NCI-H82 (cell line): ENCODE data around the gene YWHAG.
A peak's percentile ranks its signal among the peaks of the same experiment; 100 is the strongest.
"Not testable (repeated sequence)": the region's sequence is repeated elsewhere in the genome, so short reads cannot be mapped to it uniquely, and the experiment has no call there.

Source experiments
- DNase-seq: peaks from one replicate; lab custom pipeline; 2025; lab: John Stamatoyannopoulos, UW

The YWHAG gene

GRCh38 chr7:76294344-76295024 is 64.3 kb downstream of the YWHAG start:
- DNase-seq, result peak; percentile 94

GRCh38 chr7:76293407-76293901 is 65.3 kb downstream of the YWHAG start:
- no peak for DNase-seq

GRCh38 chr7:76292911-76293310 is 65.9 kb downstream of the YWHAG start:
- not testable (repeated sequence) for DNase-seq

GRCh38 chr7:76292213-76292573 is 66.6 kb downstream of the YWHAG start:
- DNase-seq, result no peak

GRCh38 chr7:76291351-76292212 is 67.2 kb downstream of the YWHAG start:
- peak; percentile 84 for DNase-seq

GRCh38 chr7:76290847-76291350 is 67.9 kb downstream of the YWHAG start:
- DNase-seq, result not testable (repeated sequence)

GRCh38 chr7:76286842-76287403 is 71.9 kb downstream of the YWHAG start:
- no peak for DNase-seq

GRCh38 chr7:76285604-76286374 is 73.0 kb downstream of the YWHAG start:
- no peak for DNase-seq

GRCh38 chr7:76283254-76284159 is 75.3 kb downstream of the YWHAG start:
- DNase-seq, result no peak

- peak; percentile 51 for DNase-seq
Observed at GRCh38 chr7:76282344-76283253, 76.2 kb downstream of the YWHAG start.

- DNase-seq, result no peak
Observed at GRCh38 chr7:76281706-76282343, 77.0 kb downstream of the YWHAG start.

- DNase-seq, result no peak
Observed at GRCh38 chr7:76281006-76281705, 77.6 kb downstream of the YWHAG start.

- DNase-seq, result no peak
Observed at GRCh38 chr7:76280408-76280807, 78.4 kb downstream of the YWHAG start.

GRCh38 chr7:76278540-76278939 is 80.3 kb downstream of the YWHAG start:
- peak; percentile 73 for DNase-seq
